NCI-H128 (cell line): ENCODE results near the gene LRRC74A.

ENCODE experiments used
- DNase-seq: peaks from one replicate; lab custom pipeline; 2025; ENCODE audit not compliant: unreplicated experiment; lab: John Stamatoyannopoulos, UW

LRRC74A gene

DNA sequence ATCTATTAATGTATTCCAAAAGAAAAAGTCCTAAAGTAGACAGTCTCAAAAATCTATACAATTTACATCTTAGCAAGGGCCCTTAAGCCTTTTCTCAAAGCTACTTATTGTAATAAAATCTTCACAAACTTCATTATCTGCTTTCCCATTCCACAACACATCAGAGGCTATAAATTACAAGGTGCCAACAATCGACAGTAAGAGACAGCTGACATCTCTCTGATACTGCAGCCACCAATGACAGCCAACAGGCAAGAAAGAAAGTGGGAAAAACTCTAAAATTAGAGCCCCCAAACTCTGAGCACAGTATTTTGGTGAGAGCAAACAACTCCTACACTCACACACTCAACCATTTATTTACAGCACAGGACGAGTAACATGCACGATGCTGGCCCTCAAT is 15.7 kb upstream of the LRRC74A start:
- no peak for DNase-seq

DNA sequence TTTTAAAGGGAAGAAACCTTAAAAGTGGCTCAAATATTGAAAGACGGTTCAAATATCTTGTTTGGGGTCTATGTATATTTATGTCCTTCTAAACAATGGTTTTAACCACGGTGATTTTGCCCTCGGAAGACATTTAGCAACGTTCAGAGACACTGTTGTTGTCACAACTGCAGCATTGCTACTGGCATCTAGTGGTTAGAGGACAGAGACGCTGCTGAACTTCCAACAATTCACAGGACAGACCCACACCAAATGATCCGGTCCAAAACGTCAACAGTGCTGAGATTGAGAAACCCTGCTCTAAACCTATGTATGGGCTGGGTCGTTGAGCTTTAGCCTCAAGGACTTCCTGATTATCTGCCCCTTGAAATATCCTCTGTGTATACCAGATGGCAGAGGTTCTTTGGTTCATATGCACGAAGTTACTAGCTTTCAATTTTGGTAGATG is 15.2 kb upstream of the LRRC74A start:
- DNase-seq, result no peak

- no peak for DNase-seq
Observed at GRCh38 chr14:76811561-76811960, 14.6 kb upstream of the LRRC74A start.

DNA sequence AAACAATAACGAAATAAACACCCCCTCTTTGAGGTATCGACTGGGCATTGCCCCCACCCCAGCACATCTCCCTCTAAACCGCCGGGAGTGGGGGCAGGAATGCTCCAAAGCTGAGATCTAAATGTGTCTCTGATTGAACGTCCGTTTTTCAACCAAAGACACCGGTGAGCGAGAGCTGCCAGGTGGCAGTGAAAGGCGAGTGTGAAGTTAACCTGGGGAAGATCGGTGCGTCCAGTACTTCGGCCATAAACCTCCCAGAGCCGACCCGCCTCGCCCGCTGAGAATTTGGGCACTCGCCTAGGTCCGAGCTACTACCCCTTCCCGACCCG is 14.2 kb upstream of the LRRC74A start:
- DNase-seq, result no peak

DNA sequence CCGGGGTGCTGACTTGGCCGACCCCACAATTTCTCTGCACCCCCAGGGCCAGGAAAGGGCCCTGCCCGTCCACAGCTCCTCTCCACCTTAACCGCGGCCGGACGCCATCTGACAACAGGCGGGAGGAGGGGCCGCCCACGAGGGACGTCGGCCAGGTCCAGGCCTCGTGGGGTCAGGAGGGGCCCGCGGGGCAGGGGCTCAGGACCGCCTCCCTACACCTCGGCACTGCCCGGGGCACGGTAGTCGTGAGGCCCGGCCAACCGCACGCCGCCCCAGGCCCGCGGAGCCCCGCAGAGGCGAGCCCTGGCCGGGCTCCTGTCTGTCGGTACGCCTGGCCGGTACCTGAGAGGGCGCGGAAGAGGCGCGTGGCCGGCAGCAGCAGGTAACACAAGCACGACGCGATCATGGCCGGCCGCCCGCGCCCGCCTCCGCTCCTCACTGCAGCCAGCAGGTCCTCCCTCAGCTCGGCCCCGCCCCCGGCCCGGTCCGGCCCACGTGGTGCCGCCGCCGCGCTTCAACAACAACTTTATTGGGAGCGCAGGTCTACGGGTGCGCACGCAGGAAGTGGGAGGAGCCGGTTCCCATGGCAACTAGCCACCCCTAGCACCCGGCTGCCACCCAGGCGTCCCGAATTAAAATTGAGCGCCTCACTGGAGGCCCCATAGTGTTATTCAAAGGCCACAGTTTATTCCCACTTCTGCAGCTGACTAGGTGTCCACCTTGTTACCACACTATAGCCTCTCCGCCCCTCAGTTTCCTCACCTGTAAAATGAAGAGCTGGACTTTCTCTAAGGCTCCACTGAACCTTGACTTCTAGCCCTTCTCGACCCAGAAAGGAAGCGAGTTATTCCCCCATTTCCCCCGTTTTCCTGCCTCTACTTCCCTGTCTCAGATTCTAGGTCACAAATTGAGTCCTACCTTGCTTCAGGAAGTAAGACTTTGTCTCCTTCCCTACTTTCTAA is 13.5 kb upstream of the LRRC74A start, which contains the start of gene ANGEL1:
Gene ANGEL1, minus strand, starts transcription at position 461 of the 962 bp plus-strand sequence. Its CDS starts 55 bp downstream, at position 406.
- DNase-seq, result peak; percentile 88

- no peak for DNase-seq
Observed at GRCh38 chr14:76814726-76815645, 11.2 kb upstream of the LRRC74A start.

DNA sequence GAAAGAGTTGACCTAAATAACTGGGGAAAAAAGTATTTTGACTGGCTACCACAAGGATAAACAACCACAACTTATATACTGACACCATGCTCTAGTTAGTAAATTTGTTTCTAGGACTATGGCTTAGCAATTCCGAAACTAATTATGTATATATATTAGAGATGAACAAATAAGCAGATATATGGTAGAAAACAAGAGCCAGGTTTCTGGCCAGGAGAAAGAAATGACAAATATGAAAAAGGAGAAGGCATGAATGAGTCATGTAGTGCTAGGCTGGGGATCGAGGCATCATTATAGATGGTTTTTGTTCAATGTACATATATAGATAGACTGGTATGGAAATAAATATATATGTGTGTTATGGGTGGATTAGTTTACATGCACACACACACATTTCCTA is 5.5 kb upstream of the LRRC74A start:
- no peak for DNase-seq

DNA sequence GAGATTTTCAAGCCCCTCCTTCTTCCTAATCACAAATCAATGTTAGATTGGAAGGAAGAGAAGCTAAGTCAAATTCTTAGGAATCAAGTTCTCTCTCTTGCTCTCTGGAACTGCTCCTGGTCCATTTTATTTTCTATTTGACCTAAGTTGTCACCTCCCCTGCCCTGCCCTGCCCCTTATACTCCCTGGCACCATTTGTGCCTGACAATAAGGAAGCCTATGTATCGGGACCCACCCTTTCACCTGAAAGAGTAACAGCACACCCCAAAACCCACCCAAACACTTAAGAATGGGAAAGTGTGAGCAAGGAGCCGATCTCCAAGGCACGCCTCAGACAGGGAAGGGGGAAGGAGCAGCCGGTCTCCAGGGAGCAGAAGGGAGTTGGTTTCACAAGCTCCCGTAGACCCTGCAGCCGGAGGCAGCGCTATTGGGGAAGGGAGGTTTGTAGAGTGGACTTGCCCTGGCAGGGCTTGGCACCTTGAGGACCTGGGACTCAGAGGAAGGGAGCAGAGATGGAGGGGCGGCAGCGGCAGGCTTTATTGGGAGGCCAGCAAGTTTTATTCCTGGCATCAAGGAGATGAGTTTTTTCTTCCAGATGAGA is 1.6 kb downstream of the LRRC74A start:
- DNase-seq, result no peak

GRCh38 chr14:76828339-76829012 is 2.3 kb downstream of the LRRC74A start:
- no peak for DNase-seq

- DNase-seq, result no peak
Observed at GRCh38 chr14:76829013-76829365, 2.8 kb downstream of the LRRC74A start.

- no peak for DNase-seq
Observed at GRCh38 chr14:76829650-76830421, 3.6 kb downstream of the LRRC74A start.

- no peak for DNase-seq
Observed at GRCh38 chr14:76830556-76830955, 4.3 kb downstream of the LRRC74A start.

DNA sequence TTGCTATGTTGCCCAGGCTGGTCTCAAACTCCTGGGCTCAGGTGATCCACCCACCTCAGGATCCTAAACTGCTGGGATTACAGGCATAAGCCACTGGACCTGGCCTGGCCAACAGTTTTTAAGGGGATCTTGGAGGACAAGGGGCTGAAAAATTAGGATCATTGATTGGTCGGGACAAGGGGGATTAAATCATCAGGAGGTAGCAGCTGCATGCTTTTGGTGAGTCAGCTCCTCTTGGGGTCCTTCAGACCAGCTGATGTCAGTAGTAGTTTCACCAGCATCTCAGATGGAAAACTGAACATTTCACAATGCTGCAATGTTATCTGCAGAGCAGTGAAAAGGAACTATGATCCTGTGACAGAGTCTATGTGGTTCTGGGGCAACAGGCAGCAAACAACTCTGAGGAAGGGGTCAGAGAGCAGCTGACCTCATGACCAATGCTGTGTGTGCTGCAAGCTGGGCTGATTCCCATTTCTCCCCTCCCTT is 6.3 kb downstream of the LRRC74A start:
- DNase-seq, result no peak

DNA sequence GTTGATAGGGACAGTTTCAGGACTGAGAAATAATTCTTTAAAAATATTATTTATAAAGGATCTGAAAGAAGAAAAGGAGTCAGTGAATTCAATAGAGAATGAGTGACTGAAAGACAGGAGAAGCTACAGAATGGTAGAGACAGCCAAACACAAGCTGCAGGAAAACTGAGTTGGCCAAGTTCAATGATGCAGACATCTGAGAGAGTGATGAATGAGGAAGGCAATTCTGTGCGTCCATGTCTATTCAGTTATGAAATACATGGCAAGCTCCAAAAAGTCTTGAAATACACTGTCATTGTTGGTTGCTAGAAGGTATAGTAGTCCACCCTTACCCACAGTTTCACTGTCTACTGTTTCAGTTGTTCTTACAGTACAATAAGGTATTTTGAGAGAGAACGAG is 6.8 kb downstream of the LRRC74A start:
- DNase-seq, result no peak

DNA sequence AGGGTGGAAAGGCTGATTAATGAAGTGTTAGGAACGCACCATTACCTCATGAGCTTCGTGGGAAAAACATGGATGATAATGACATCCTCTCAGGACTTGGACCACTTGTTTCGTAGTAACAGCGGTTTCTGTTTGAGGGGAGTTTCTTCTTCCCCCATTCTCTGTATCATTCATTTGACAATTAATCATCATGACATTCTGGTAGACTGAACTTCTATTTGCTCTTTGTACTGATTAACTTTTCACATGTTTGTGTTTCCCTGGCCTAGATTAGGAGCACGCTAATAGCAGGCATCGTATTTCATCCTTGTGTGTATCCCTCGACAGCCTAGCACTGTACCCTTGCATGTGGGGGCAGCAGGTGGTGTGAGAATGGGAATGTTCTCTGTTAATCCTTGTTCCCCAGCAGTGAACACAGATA is 8.0 kb downstream of the LRRC74A start:
- DNase-seq, result no peak

DNA sequence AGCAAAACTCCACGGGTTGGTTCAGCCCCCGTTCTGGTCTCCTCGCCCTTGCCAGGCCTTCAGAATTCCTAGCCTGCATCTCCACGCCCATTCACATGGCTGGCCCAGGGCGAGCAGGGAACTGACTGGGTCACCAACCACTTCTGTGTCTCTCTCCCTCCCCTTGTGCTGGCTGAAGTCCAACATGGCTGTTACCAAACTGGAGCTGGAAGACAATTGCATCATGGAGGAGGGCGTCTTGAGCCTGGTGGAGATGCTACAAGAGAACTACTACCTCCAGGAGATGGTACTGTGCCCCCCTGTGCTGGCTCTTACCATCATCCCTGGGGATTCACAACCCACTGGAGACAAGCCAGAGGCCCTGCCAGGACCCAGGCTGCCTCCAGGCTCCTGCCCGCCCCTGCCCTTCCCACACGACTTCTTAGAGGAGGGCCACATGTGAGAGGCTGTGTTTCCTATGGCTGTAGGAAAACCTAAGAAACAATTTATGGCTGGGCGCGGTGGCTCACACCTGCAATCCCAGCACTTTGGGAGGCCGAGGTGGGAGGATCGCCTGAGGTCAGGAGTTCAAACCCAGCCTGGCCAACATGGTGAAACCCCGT is 9.9 kb downstream of the LRRC74A start:
- DNase-seq, result no peak

DNA sequence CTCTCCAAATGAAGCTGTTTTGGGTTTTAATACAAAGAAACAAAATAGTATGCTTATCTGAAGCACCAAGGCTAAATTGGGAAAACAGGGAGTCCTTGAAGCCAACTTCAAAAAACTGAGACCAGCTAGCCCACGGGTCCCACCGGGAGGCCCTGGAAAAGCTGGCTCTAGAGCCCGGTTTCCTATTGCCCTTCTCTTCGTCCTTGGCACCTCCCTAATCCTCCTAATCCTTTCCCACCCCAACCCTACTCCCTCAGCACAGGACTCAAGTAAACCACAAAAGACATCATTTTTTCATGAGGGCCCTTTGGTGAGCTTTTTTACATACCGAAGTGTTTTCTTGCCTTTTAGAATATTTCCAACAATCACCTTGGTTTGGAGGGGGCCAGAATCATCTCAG is 11.3 kb downstream of the LRRC74A start:
- no peak for DNase-seq

GRCh38 chr14:76842414-76842813 is 16.2 kb downstream of the LRRC74A start:
- DNase-seq, result no peak

DNA sequence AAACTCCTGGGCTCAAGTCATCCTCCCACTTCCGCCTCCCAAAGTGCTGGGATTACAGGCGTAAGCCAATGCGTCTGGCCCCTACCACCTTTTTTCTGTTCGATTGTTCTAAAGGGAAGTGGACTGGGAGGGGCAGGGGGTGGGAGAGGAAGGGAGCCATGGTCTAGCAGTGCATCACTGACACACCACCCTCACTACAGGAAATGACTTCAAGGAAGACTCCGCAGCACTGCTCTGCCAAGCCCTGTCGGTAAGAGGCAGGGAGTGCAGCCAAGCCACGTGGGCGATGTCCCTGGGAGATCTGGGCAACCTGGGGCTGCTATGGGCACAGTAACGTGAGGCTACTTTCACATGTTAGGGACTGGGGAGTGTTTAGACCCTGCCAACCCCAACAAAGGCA is 18.0 kb downstream of the LRRC74A start:
- no peak for DNase-seq
